DOHH2 (cell line): ENCODE results near the gene ITGB5.

Source experiments
- H3F3A ChIP-seq: fragments of 200-600 bp; sonication (generic), shearing (Covaris generic); 2 replicates; pipeline ENCODE4 v1.6.0; 2016; ENCODE audit warnings: antibody characterized with exemption, mild to moderate bottlenecking; ENCODE audit not compliant: control insufficient read depth, insufficient read depth
- H3K27ac ChIP-seq: fragments of 200-600 bp; sonication (generic); 2 replicates; pipeline ENCODE4 v1.5.1; 2014; ENCODE audit warnings: low read depth, mild to moderate bottlenecking, low read length, moderate library complexity
- H3K27me3 ChIP-seq: fragments of 200-600 bp; sonication (generic); 2 replicates; pipeline ENCODE4 v1.6.1; 2014; ENCODE audit warnings: mild to moderate bottlenecking, low read length, mixed read lengths; ENCODE audit not compliant: control insufficient read depth
- H3K36me3 ChIP-seq: fragments of 200-600 bp; sonication (generic); 2 replicates; pipeline ENCODE4 v1.6.1; 2014; ENCODE audit warnings: mild to moderate bottlenecking, low read length, moderate library complexity, mixed read lengths; ENCODE audit not compliant: control insufficient read depth
- H3K4me1 ChIP-seq: fragments of 200-600 bp; sonication (generic); 2 replicates; pipeline ENCODE4 v1.6.1; 2014; ENCODE audit warnings: mild to moderate bottlenecking, low read length, mixed read lengths; ENCODE audit not compliant: control insufficient read depth
- H3K4me2 ChIP-seq: fragments of 200-600 bp; sonication (generic); 2 replicates; pipeline ENCODE4 v1.6.0; 2014; ENCODE audit warnings: mild to moderate bottlenecking, low read length, moderate library complexity
- H3K4me3 ChIP-seq: fragments of 200-600 bp; sonication (generic); 2 replicates; pipeline ENCODE4 v1.5.1; 2014; ENCODE audit warnings: mild to moderate bottlenecking, low read length, mixed read lengths
- H3K79me2 ChIP-seq: fragments of 200-600 bp; sonication (generic); 2 replicates; pipeline ENCODE4 v1.6.1; 2014; ENCODE audit warnings: mild to moderate bottlenecking, low read length, mixed read lengths; ENCODE audit not compliant: control insufficient read depth
- H3K9me2 ChIP-seq: fragments of 200-600 bp; sonication (generic); replicated peaks from 2 replicates; pipeline ENCODE4 v1.6.1; 2014; ENCODE audit warnings: mild to moderate bottlenecking, low read length, mixed read lengths; ENCODE audit not compliant: control insufficient read depth
- H3K9me3 ChIP-seq: fragments of 200-600 bp; sonication (generic); 2 replicates; pipeline ENCODE4 v1.6.1; 2014; ENCODE audit warnings: antibody characterized with exemption, low read length, mixed read lengths; ENCODE audit not compliant: control insufficient read depth, insufficient read depth
- H4K20me1 ChIP-seq: fragments of 200-600 bp; sonication (generic); 2 replicates; pipeline ENCODE4 v1.6.0; 2014; ENCODE audit warnings: low read depth, mild to moderate bottlenecking, antibody characterized with exemption, low read length, moderate library complexity; ENCODE audit not compliant: control insufficient read depth, insufficient read depth
- CTCF ChIP-seq: fragments of 200-600 bp; sonication (generic); IDR thresholded peaks from one replicate; pipeline ENCODE4 v1.5.1; 2014; ENCODE audit warnings: antibody characterized with exemption, mild to moderate bottlenecking, low read depth, low read length; ENCODE audit not compliant: poor library complexity, severe bottlenecking
- EZH2phosphoT487 ChIP-seq: fragments of 200-600 bp; sonication (generic); IDR thresholded peaks from 2 replicates; pipeline ENCODE4 v1.6.1; 2017; ENCODE audit warnings: borderline replicate concordance, mild to moderate bottlenecking, antibody characterized with exemption, low read length, moderate library complexity, mixed read lengths

The ITGB5 gene

DNA sequence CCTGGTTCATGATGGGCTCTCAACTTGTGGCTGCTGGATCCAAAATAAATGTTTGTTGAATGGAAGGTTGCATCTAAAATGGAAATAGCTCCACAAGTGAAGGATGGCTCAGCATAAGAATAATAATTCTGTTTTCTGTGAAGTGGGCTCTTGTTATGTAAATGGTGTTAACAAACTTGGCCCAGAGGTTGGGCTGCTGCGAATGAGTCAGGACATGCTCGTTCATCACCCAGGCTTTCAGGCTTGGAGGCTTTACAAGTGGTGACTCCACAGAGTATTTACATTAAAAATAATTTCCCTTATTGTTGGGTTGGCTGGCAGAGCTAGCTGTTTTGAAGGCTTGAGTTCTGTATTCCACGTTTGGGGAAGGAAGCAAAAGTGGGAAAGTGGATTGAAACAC is 60.5 kb downstream of the ITGB5 start:
- H3F3A ChIP-seq: no peaks in the 10 kb centered on the region
- H3K4me3 ChIP-seq: no peak overlapping the region
- TF ChIP-seq CTCF: no peak
- H3K27me3 ChIP-seq: 0 out of 2 replicates have a peak, but pooled peaks cover 2% of the 10 kb centered on the region
- no peaks in the 10 kb centered on the region for H3K9me3 ChIP-seq
- H3K9me2 ChIP-seq: no peaks in the 10 kb centered on the region
- H3K27ac ChIP-seq: no peak overlapping the region
- H3K4me2 ChIP-seq: no peak overlapping the region
- H3K36me3 ChIP-seq: no peaks in the 10 kb centered on the region
- no peaks in the 10 kb centered on the region for H4K20me1 ChIP-seq
- H3K4me1 ChIP-seq: peaks cover 3% of the 10 kb centered on the region; the same call in 1 of the 2 replicates
- H3K79me2 ChIP-seq: no peaks in the 10 kb centered on the region

- H3K36me3 ChIP-seq: no peaks in the 10 kb centered on the region
- TF ChIP-seq CTCF (no peak), EZH2phosphoT487 (no peak)
- H4K20me1 ChIP-seq: no peaks in the 10 kb centered on the region
- H3K4me1 ChIP-seq: no peaks in the 10 kb centered on the region
- H3K9me3 ChIP-seq: no peaks in the 10 kb centered on the region
- no peaks in the 10 kb centered on the region for H3K79me2 ChIP-seq
- no peak overlapping the region for H3K4me3 ChIP-seq
- no peaks in the 10 kb centered on the region for H3K27me3 ChIP-seq
- H3K4me2 ChIP-seq: no peak overlapping the region
- H3F3A ChIP-seq: no peaks in the 10 kb centered on the region
- no peaks in the 10 kb centered on the region for H3K9me2 ChIP-seq
- H3K27ac ChIP-seq: no peak overlapping the region
Observed at GRCh38 chr3:124824286-124824915, 62.8 kb downstream of the ITGB5 start.

DNA sequence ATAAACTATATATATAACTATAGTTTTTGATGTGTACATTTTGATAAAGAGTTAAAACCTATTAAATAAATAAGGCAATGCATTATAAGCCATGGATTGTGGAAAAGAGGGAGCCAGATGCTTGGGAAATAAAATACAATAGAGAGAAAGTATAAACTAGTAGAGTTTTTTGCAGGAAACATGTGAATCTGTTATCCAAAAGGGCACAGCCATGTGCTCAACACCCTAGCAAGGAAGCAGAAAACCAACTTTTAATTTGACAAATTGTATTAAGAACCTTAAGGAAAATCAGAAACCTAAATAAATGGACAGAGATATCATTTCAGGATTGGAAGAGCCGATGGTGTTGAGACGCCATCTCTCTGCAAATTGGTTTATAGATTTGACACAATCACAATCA is 63.5 kb downstream of the ITGB5 start:
- TF ChIP-seq CTCF: no peak
- no peak for TF ChIP-seq EZH2phosphoT487
- Histone ChIP-seq H3K36me3 (no peaks in the 10 kb centered on the region), H3K79me2 (no peaks in the 10 kb centered on the region)

DNA sequence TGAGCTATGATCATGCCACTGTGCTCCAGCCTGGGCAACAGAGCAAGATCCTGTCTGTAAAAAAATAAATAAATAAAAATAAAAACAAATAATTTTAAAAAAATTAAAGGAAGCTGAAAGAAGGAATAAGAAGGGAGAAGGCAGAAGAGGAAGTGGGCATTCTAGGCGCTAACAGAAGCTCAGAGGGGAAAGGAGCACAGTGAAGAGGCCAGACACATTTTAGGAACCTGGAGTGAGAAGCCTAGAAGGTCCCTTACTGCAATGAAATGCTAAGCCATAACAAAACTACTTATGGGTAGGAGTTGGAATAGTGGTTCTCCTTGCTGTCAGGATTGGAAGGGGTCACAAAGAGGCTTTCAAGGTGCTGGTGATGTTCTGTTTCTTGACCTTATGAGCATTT is 64.0 kb downstream of the ITGB5 start:
- Histone ChIP-seq H4K20me1 (no peaks in the 10 kb centered on the region), H3K4me1 (no peaks in the 10 kb centered on the region), H3K4me2 (no peak overlapping the region), H3K9me3 (no peaks in the 10 kb centered on the region), H3K9me2 (no peaks in the 10 kb centered on the region), H3F3A (no peaks in the 10 kb centered on the region), H3K27me3 (no peaks in the 10 kb centered on the region), H3K36me3 (no peaks in the 10 kb centered on the region), H3K27ac (no peak overlapping the region), H3K79me2 (no peaks in the 10 kb centered on the region), H3K4me3 (no peak overlapping the region)
- TF ChIP-seq EZH2phosphoT487 (no peak), CTCF (no peak)

More for the DNA sequence above, 63.5 kb downstream of the ITGB5 start:
- Histone ChIP-seq H3K9me2 (no peaks in the 10 kb centered on the region), H3K4me3 (no peak overlapping the region), H3K9me3 (no peaks in the 10 kb centered on the region), H3K27ac (no peak overlapping the region), H3K4me1 (no peaks in the 10 kb centered on the region), H4K20me1 (no peaks in the 10 kb centered on the region), H3F3A (no peaks in the 10 kb centered on the region), H3K4me2 (no peak overlapping the region), H3K27me3 (no peaks in the 10 kb centered on the region)
